K562 (cell line): ENCODE results near the gene TRPC1. TPM values are rescaled to one million over a fixed set of nuclear protein-coding genes. Genes with fewer than 3 reads are reported as not detected.

ENCODE experiments used
- ATAC-seq: fragments of 200-7000 bp; cut with Tn5 transposase; 3 replicates; pipeline ENCODE4 v1.9.1; 2020; ENCODE audit warnings: moderate library complexity
- BruUV-seq: library from RNA; stranded (reverse); fragments of 400-500 nt; replicated peaks from 2 replicates; lab custom pipeline; 2021; lab: Mats Ljungman, UMichigan
- CTCF ChIA-PET: fragments of 300-600 bp; formaldehyde crosslinking; extraction: SDS; loops from one replicate; lab custom pipeline; 2021; ENCODE audit warnings: low intra/inter-chr PET ratio; lab: Yijun Ruan, JAX
- POLR2A ChIA-PET: fragments of 300-600, 350-650 bp; sonication (Branson Sonifier 250); formaldehyde crosslinking; extraction: SDS; loops from one replicate; lab custom pipeline; 2021; ENCODE audit warnings: antibody characterized with exemption, inconsistent platforms; lab: Yijun Ruan, JAX
- DNase-seq, 4 experiments: peaks; one replicate each; pipeline versions ENCODE4 v3.0.0 to v3.0.0-alpha.2; 2011 to 2018; ENCODE audit warnings: low spot score in 3 of 4, mixed read lengths in 3 of 4; ENCODE audit errors: extremely low read depth in 1 of 4
- FAIRE-seq: peaks from 2 replicates; lab custom pipeline; 2011; peaks lifted over from hg19 to GRCh38; lab: Jason Lieb, UNC
- H2AFZ ChIP-seq: 2 replicates; pipeline ENCODE4 v1.6.0; 2011; ENCODE audit warnings: low read depth, low read length, control low read depth, inconsistent platforms
- H3K27ac ChIP-seq: fragments of 200-600 bp; 3 replicates; pipeline ENCODE4 v1.8.0; 2011; ENCODE audit warnings: low read depth, mild to moderate bottlenecking, control low read depth, inconsistent platforms, low read length, moderate library complexity, mixed read lengths; ENCODE audit errors: extremely low read depth
- H3K27me3 ChIP-seq, 2 experiments: fragments of 300-600 bp in 1 of 2; 2 replicates in 1 of 2; 3 replicates in 1 of 2; pipeline versions ENCODE4 v1.6.0 to v1.8.0; 2011; ENCODE audit warnings: inconsistent platforms in 2 of 2, low read length in 2 of 2, mild to moderate bottlenecking in 1 of 2, mixed read lengths in 1 of 2, moderate library complexity in 1 of 2; ENCODE audit not compliant: control insufficient read depth in 2 of 2, insufficient read depth in 2 of 2
- H3K36me3 ChIP-seq: fragments of 300-600 bp; 3 replicates; pipeline ENCODE4 v1.8.0; 2011; ENCODE audit warnings: mild to moderate bottlenecking, low read length, inconsistent platforms; ENCODE audit not compliant: control insufficient read depth, insufficient read depth
- H3K4me1 ChIP-seq, 2 experiments: fragments of 200-600 bp in 1 of 2; replicated peaks in 1 of 2; 2 replicates in 1 of 2; 3 replicates in 1 of 2; pipeline versions ENCODE4 v1.5.1 to v1.8.0; 2011; ENCODE audit warnings: inconsistent platforms in 2 of 2, low read length in 2 of 2, mild to moderate bottlenecking in 1 of 2, mixed read lengths in 1 of 2, moderate library complexity in 1 of 2; ENCODE audit not compliant: control insufficient read depth in 2 of 2, insufficient read depth in 2 of 2
- H3K4me2 ChIP-seq: 2 replicates; pipeline ENCODE4 v1.6.1; 2011; ENCODE audit warnings: low read length, control low read depth, inconsistent platforms, mixed read lengths; ENCODE audit not compliant: insufficient read depth
- H3K4me3 ChIP-seq: fragments of 200-600 bp; sonication (generic), shearing (Covaris generic); 2 replicates; pipeline ENCODE4 v1.5.1; 2016; ENCODE audit warnings: control low read depth, inconsistent platforms
- H3K79me2 ChIP-seq: fragments of 200-600 bp; 3 replicates; pipeline ENCODE4 v1.8.0; 2011; ENCODE audit warnings: low read length, inconsistent platforms; ENCODE audit not compliant: control insufficient read depth, insufficient read depth
- H3K9ac ChIP-seq, 2 experiments: 2 replicates each; pipeline versions ENCODE4 v1.6.0 to v1.6.1; 2011; ENCODE audit warnings: low read depth in 2 of 2, low read length in 2 of 2, control low read depth in 1 of 2, inconsistent platforms in 1 of 2, mild to moderate bottlenecking in 1 of 2, mixed read lengths in 1 of 2; ENCODE audit not compliant: insufficient read depth in 1 of 2
- H3K9me1 ChIP-seq: one replicate; pipeline ENCODE4 v1.6.0; 2011; ENCODE audit warnings: inconsistent platforms, mild to moderate bottlenecking, low read length, moderate library complexity; ENCODE audit not compliant: control insufficient read depth, insufficient read depth
- H3K9me3 ChIP-seq: replicated peaks from 2 replicates; pipeline ENCODE4 v1.5.1; 2011; ENCODE audit warnings: low read depth, low read length, inconsistent platforms; ENCODE audit not compliant: control insufficient read depth, insufficient read depth
- H4K20me1 ChIP-seq: replicated peaks from 2 replicates; pipeline ENCODE4 v1.6.1; 2011; ENCODE audit warnings: low read length, inconsistent platforms, mixed read lengths; ENCODE audit not compliant: control insufficient read depth, insufficient read depth
- CREB1 ChIP-seq, 2 experiments: sonication (generic) in 1 of 2; formaldehyde crosslinking in 1 of 2; IDR thresholded peaks; 2 replicates each; pipeline versions ENCODE4 v1.6.1 to v1.8.0; 2012 to 2022; ENCODE audit warnings: inconsistent platforms in 1 of 2, mild to moderate bottlenecking in 1 of 2, missing genetic modification reagents in 1 of 2, moderate library complexity in 1 of 2
- ELF1 ChIP-seq: fragments of 200-800 bp; sonication (Bioruptor generic); IDR thresholded peaks from 2 replicates; pipeline ENCODE4 v1.6.1; 2016; ENCODE audit warnings: missing genetic modification characterization, missing compliant biosample characterization
- FOXK1 ChIP-seq: sonication (generic); formaldehyde crosslinking; IDR thresholded peaks from 2 replicates; pipeline ENCODE4 v1.8.0; 2022; ENCODE audit warnings: missing genetic modification reagents, mild to moderate bottlenecking, borderline replicate concordance
- POLR2A ChIP-seq: fragments of 450-650 bp; conservative IDR thresholded peaks from 2 replicates; pipeline ENCODE4 v1.6.1; 2016
- RREB1 ChIP-seq: fragments of 250-450 bp; sonication (Bioruptor Pico); IDR thresholded peaks from 2 replicates; pipeline ENCODE4 v1.4.0; 2020
- SMAD2 ChIP-seq: fragments of 150-350 bp; IDR thresholded peaks from 2 replicates; pipeline ENCODE4 v1.6.1; 2014; ENCODE audit warnings: low read depth, mild to moderate bottlenecking, low read length
- SP1 ChIP-seq: sonication (generic); formaldehyde crosslinking; IDR thresholded peaks from 2 replicates; pipeline ENCODE4 v1.8.1; 2022; ENCODE audit warnings: mild to moderate bottlenecking, missing genetic modification reagents
- XRCC3 ChIP-seq: fragments of 450-650 bp; IDR thresholded peaks from 2 replicates; pipeline ENCODE4 v1.6.1; 2017; ENCODE audit warnings: mild to moderate bottlenecking, moderate library complexity
- ZFX ChIP-seq: sonication (generic); formaldehyde crosslinking; IDR thresholded peaks from 2 replicates; pipeline ENCODE4 v1.8.0; 2022; ENCODE audit warnings: mild to moderate bottlenecking, missing genetic modification reagents, moderate library complexity
- WGBS: fragments of 100-300 bp; shearing (Covaris generic); methylation state at CpG from one replicate; pipeline ENCODE4 v1.1.6; 2016; ENCODE audit warnings: low coverage, mixed read lengths; ENCODE audit not compliant: insufficient coverage; ENCODE audit errors: missing lambda C conversion rate; 5-methylcytosine and 5-hydroxymethylcytosine counted together
- in situ Hi-C: fragments of 300-500 bp; cut with MboI; formaldehyde crosslinking; loops from 4 replicates; pipeline ENCODE4 v1.15.0; 2018; ENCODE audit warnings: inconsistent platforms, mixed read lengths
- intact Hi-C: fragments of 100-400 bp; cut with micrococcal nuclease; formaldehyde crosslinking; loops from 2 replicates; pipeline ENCODE4 v1.14.2; 2022
- polyA plus RNA-seq, 8 experiments: library from polyadenylated mRNA; depleted of rRNA in 4 of 8; stranded (reverse) in 5 of 8; unstranded in 3 of 8; fragments of >200 nt; fragmentation: Nextera tagmentation in 2 of 8; fragmentation: Illumina TruSeq in 1 of 8; extraction: Ambion mirVana in 2 of 8; extraction: Trizol in 1 of 8; gene quantifications; 2 replicates each; pipeline versions ENCODE4 v1.2.1 to v1.2.3, GENCODE V29; 2011 to 2014; ENCODE audit warnings: inconsistent platforms in 1 of 8, missing spikeins in 1 of 8
- total RNA-seq, 7 experiments: library from RNA; depleted of rRNA in 6 of 7; stranded (reverse); fragments of >200 nt in 6 of 7; fragmentation: Illumina TruSeq in 2 of 7; extraction: Trizol in 2 of 7; gene quantifications; 2 replicates each; pipeline versions ENCODE4 v1.2.1 to v1.2.3, GENCODE V29; 2011 to 2021; ENCODE audit warnings: low replicate concordance in 1 of 7
- TF ChIP-seq, protein P1 (sequence below), 2 experiments: fragments of 450-650 bp; IDR thresholded peaks; 2 replicates each; pipeline ENCODE4 v1.6.1; 2018; ENCODE audit warnings: mild to moderate bottlenecking in 2 of 2, low read depth in 1 of 2; ENCODE audit not compliant: partially characterized antibody in 2 of 2

The TRPC1 gene
- total and polyA plus RNA-seq, 9 of the 15 experiments (the other 6 are each of a cell fraction or from before 2014, with no cell fraction given): 1.4 to 6.5 (median 3.0) TPM

DNA sequence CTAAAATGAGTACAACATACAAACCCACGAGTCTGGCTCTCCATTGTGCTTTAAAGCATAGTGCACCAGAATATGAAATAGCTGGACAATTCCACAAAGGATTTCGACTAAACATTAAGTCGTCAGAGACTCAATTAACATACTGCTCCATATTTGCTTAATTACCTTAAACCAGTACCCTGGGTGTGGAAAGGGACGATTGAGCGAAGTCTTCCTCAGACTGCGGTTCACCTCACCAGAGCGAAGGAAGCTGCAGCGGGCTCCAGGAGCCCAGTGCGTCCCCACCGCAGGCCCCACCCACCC lies 218 bp upstream of the TRPC1 start (continued):
- TF ChIP-seq RREB1 (CRISPR knock-in tag) (no peak), CREB1 (IDR thresholded peaks at IDR 0.05) (no peak), CREB1 (CRISPR knock-in tag; IDR thresholded peaks at IDR 0.05) (no peak)

DNA sequence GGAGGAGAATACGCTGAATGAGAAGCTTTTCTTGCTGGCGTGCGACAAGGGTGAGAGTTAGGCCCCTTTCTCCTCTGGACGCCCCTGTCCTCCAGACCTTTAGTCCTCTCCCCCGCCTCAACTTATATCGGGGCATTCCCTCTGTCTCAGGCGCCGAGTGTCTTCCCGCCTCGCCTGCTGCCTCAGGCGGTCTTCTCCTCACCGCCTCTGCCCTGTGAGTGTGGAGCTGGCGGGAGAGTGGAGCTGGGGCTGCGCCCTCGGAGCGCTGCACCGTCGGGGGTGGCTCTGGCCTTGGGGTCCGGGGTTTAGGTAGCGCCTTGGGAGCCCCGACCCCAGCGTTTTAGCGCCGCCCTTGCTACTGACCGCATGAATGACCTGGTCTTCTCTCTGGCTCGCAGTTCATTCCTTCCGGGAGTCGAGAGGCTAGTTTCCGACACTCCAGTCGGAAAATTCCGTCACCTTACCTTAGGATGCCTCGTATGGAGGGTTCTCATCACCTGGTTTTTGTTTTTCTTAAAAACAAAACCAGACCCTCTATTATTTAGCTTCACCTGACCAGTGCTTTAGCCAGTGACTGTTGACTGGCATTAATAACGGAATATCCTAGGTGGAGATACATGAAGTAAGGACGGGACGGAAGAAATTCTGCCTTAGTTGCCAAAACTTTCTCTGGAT lies 985 bp downstream of the TRPC1 start:
- H3K36me3 ChIP-seq: no peaks in the 10 kb centered on the region
- DNase-seq (peak; percentile 31 to 78 (median 42)), ATAC-seq (peak; percentile 78), FAIRE-seq (peak; percentile 6)
- peak overlapping the region; percentile 84 for H2AFZ ChIP-seq
- H3K9me3 ChIP-seq: no peaks in the 10 kb centered on the region
- H3K4me1 ChIP-seq: peaks cover 5 to 11% of the 10 kb centered on the region in 2 experiments; a peak in 4 of 5 replicates
- no peaks in the 10 kb centered on the region for H3K9me1 ChIP-seq
- H3K4me3 ChIP-seq: peak overlapping the region; percentile 90
- H3K4me2 ChIP-seq: peak overlapping the region; percentile 96
- POLR2A ChIA-PET: interaction anchor here (0.6 to 2.0 kb wide), 5 partner anchors 9 to 240 kb away, joined by 3 to 14 read pairs (median 6); partner anchors contain the start of gene PLS1
- 3% methylated on average over 29 of the region's 35 CpGs for whole genome bisulfite sequencing
- H4K20me1 ChIP-seq: no peaks in the 10 kb centered on the region
- peaks cover 21% of the 10 kb centered on the region for H3K79me2 ChIP-seq
- peak overlapping the region; percentile 89 for H3K27ac ChIP-seq
- no peaks in the 10 kb centered on the region for H3K27me3 ChIP-seq
- in situ Hi-C loops: no loop called here
- no TSS peak for BruUV-seq
- H3K9ac ChIP-seq: peak overlapping the region; percentile 64 to 91
- intact Hi-C loops: loop anchor here (5.0 kb wide), 1 partner anchor 128 kb away; the partner anchor contains the start of gene PLS1
- CTCF ChIA-PET: no interaction called here
- TF ChIP-seq POLR2A: peak; percentile 58
- no peak for TF ChIP-seq SMAD2
- TF ChIP-seq ELF1 (tag): no peak
- TF ChIP-seq, protein P1, sequence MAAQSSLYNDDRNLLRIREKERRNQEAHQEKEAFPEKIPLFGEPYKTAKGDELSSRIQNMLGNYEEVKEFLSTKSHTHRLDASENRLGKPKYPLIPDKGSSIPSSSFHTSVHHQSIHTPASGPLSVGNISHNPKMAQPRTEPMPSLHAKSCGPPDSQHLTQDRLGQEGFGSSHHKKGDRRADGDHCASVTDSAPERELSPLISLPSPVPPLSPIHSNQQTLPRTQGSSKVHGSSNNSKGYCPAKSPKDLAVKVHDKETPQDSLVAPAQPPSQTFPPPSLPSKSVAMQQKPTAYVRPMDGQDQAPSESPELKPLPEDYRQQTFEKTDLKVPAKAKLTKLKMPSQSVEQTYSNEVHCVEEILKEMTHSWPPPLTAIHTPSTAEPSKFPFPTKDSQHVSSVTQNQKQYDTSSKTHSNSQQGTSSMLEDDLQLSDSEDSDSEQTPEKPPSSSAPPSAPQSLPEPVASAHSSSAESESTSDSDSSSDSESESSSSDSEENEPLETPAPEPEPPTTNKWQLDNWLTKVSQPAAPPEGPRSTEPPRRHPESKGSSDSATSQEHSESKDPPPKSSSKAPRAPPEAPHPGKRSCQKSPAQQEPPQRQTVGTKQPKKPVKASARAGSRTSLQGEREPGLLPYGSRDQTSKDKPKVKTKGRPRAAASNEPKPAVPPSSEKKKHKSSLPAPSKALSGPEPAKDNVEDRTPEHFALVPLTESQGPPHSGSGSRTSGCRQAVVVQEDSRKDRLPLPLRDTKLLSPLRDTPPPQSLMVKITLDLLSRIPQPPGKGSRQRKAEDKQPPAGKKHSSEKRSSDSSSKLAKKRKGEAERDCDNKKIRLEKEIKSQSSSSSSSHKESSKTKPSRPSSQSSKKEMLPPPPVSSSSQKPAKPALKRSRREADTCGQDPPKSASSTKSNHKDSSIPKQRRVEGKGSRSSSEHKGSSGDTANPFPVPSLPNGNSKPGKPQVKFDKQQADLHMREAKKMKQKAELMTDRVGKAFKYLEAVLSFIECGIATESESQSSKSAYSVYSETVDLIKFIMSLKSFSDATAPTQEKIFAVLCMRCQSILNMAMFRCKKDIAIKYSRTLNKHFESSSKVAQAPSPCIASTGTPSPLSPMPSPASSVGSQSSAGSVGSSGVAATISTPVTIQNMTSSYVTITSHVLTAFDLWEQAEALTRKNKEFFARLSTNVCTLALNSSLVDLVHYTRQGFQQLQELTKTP (IDR thresholded peaks at IDR 0.05; ENCODE audit: low read depth in 1 of 2, partially characterized antibody in 2 of 2): no peak
- peak; percentile 79; the same call in 1 of the 2 replicates for TF ChIP-seq FOXK1 (CRISPR knock-in tag)
- peak; percentile 72 for TF ChIP-seq ZFX
- no peak for TF ChIP-seq XRCC3
- peak; percentile 80 for TF ChIP-seq SP1
- TF ChIP-seq CREB1 (IDR thresholded peaks at IDR 0.05): no peak
- 0 out of 2 replicates have a peak, but pooled peaks have one; percentile 30 for TF ChIP-seq CREB1 (CRISPR knock-in tag; IDR thresholded peaks at IDR 0.05)
